Hindlimb muscle (tissue), 1 donor: ENCODE results near the gene RGS21. TPM values are rescaled to one million over a fixed set of nuclear protein-coding genes. Genes with fewer than 3 reads are reported as not detected.
A peak's percentile ranks its signal among the peaks of the same experiment; 100 is the strongest.
"Not testable (repeated sequence)": the region's sequence is repeated elsewhere in the genome, so short reads cannot be mapped to it uniquely, and the experiment has no call there.

ENCODE experiments used
- DNase-seq: peaks from one replicate; pipeline ENCODE4 v3.0.0-alpha.2; 2013
- polyA plus RNA-seq: library from polyadenylated mRNA; unstranded; fragments of 120-200 nt; gene quantifications from one replicate; pipeline ENCODE4 v1.2.1, GENCODE V29; 2013; ENCODE audit not compliant: insufficient read length

Gene RGS21, protein sequence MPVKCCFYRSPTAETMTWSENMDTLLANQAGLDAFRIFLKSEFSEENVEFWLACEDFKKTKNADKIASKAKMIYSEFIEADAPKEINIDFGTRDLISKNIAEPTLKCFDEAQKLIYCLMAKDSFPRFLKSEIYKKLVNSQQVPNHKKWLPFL
- polyA plus RNA-seq, result not detected

DNA sequence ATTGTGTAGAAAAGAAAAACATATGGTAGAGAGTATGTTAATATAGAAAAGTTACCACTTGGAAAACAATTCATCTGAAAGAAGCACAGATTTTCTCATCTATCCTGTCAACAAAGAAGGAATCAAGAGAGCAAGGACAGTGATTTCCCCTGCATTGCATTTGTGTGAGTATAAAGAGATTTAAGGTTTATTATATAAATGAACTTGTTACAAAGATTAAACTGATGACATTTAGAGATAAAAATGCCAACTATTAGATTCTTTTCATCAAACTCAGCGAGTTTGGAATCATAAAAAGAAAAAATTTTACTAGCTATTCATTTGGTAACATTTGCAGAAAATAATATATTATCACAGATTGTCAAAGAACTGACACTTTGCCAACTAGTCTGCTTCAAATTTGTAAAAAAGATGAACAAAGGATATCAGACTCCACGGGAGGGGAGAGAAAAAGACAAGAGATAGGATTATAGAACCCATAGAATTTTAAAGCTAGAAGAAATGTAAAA, at the start of gene RGS21:
TSS of gene RGS21 (plus strand) at position 51 of the 509 bp plus-strand sequence. CDS start 26,045 bp downstream, outside the sequence.
- DNase-seq, result no peak

- DNase-seq, result no peak
These were observed 48.2 kb upstream of the RGS21 start for GRCh38 chr1:192268468-192269052.

DNA sequence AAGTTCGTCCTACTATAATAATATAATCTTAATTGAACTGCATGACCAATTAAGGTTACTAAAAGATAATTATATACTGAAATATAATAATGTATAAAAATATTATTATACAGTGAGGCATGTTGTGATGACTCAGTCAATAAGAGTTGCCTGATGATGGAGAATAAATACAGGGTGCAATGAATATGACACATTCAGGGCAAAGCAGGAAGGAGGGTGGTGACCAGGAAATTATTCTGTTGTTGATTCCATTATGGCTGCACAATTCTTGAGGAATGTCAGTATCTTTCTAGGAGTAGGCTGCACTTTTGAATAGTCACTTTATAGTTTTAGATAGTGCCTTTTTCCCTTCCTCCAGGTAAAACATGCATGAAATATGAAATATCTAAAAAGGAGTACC, 46.4 kb upstream of the RGS21 start:
- DNase-seq, result no peak

DNA sequence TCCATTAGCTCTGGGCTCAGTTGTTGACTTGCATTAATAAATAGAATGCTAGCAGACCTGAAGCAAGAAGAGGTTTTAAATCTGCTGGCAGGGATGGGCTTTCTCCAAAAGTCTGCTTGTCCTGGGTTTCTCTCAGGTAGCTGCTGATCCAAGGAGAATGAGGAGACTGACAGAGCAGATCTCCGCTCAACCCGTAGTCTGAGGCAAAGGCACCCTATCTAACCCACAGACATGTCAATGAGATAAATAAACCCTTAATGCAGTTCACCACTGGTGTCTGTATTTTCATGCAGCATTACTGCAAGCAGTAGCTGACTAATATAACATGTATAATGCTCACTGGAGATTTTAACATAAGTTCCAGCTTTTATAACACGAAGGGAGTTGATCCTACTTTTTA, 44.1 kb upstream of the RGS21 start:
- no peak for DNase-seq

GRCh38 chr1:192274588-192274987, 42.2 kb upstream of the RGS21 start:
- no peak for DNase-seq

DNA sequence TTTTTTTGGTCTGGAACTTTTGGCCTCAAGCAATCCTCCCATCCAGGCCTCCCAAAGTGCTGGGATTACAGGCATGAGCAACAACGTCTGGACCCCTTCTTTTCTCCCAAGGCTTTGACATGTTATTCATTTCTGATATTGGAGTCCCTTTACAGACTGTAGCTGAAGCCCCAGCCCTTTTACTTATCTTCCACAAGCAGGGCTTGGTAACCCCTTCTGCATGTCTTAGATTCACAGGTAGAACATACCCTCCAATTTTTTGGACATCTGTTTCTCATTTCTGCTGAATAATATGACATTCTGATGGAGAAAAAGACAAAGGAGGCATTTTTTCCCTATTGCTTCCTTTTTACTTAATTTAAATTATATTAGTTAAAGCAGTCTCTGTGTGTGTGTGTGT, 39.2 kb upstream of the RGS21 start:
- no peak for DNase-seq

GRCh38 chr1:192284927-192285326, 31.9 kb upstream of the RGS21 start:
- no peak for DNase-seq

GRCh38 chr1:192303029-192303428, 13.8 kb upstream of the RGS21 start:
- DNase-seq, result no peak

DNA sequence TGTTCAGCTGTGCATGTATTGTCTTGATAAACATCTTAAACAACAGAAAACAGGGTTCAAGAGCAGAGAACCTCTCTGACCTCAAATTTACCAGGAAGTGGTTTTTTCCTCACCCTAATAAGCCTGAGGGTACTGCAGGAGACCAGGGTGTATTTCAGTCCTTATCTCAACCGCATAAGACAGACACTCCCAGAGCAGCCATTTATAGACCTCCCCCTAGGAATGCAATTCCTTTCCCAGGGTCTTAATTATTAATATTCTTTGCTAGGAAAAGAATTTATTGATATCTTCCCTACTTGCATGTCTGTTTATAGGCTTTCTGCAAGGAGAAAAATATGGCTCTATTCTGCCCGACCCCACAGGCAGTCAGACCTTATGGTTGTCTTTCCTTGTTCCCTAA, 8.5 kb upstream of the RGS21 start:
- not testable (repeated sequence) for DNase-seq

DNA sequence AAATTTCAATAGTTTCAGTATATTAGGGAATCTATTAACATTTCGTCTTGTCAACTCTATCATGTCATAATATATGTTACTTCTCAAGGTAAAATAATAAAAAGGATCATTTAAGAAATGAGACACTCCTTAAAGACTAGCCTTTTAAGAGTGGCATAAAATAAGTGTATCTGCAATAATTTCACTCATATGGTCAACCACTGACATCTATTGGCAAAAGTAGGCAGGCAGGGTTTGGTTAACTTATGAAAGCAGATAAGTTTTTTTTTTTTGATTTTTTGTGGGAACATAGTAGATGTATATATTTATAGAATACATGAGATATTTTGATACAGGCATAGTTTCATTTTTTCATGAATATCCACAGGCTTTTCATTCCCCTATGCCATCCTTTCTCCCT, 5.5 kb upstream of the RGS21 start:
- peak; percentile 18 for DNase-seq

DNA sequence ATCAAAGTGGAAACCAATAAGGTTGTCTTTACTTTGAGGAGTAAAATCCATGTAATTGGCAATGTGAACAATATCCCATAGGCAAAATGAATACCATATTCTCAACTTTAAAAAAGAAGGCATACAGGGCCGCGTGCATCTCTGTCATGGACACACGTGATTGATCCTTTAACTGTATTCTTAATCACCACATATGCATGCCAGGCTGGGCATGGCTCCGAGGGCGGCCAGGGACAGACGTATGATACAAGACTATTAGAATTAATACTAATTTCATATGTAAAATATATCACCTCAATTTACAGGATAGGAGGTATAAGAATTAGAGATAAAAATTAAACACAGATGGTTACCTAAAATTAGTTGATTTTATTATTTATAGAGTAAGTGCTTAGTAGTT, 11.2 kb downstream of the RGS21 start:
- no peak for DNase-seq

GRCh38 chr1:192342842-192343241, 26.1 kb downstream of the RGS21 start:
- no peak for DNase-seq

DNA sequence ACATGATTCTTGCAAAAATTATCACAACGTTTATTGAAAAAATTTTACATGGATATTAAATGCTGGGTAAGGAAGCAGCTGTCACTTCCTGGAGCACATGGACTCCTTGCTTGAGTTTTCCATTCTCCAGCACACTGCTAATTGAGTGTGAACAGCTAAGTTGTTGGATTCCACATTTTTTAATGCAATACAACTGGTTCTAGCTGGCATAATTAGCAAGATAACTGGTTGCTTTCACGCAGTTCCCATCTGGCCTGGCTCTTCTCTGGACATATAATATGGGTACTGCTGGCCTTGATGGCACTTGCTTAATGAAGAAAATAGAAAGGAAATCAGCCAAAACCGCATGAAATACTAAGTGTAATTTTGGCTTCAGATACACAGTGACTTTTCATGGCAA, 26.6 kb downstream of the RGS21 start:
- DNase-seq, result peak; percentile 11

DNA sequence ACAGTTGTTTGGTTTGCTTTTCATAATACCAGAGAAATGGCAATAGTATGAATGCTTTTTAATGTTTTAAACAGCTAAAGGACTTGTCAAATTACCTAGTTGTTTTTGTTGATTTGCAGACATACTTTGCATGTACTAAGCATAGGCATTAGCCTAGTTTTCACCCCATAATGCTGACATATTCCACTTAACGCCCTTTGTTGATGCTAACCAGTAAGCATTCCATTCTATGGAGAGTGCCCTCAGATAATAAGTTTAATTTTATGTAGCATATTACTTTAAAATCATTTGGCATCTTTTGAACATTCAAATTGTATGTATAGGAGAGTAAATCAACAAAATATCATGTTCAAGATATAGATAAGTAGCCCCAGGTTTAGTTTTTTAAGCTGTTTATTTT, 32.5 kb downstream of the RGS21 start:
- no peak for DNase-seq

DNA sequence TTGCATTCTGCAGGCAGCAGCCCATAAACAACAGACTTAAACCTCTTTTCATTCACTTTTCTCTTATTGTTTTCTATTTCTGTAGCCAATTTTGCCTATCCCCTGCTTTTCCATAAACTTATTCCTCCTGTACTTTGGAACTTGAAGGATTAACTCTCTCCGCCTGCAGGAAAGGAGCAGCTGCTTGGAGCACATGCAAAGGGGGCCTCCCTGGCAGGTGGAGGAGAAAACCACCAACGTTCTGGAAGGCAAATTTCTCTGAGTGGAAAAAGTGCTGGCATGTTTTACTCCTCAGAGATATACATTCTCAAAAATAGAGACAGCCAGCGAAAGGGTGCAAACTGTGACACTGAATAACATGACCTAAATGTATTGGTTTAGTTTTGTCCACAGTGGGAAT, 33.6 kb downstream of the RGS21 start:
- no peak for DNase-seq

GRCh38 chr1:192351550-192351949, 34.8 kb downstream of the RGS21 start:
- no peak for DNase-seq

- DNase-seq, result no peak
These were observed 41.1 kb downstream of the RGS21 start for GRCh38 chr1:192357924-192358323.

DNA sequence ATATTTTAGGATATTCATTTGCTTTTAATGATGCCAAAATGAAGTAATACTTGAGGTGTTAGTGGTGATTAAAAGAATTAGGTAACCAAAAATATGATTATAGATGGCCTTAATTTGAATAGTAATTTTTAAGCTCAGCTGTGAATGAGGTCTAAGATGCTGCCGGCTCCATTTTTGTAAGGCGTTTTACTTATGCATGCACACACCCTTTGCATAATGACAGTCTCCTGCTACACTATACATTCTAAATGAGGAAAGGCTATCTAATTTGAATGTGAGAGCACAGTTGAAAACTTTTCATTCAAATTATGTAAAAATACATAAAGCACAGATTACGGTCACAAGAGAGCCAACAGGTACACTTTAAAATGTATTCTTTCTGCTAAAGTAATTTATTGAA, 41.6 kb downstream of the RGS21 start:
- DNase-seq, result no peak

DNA sequence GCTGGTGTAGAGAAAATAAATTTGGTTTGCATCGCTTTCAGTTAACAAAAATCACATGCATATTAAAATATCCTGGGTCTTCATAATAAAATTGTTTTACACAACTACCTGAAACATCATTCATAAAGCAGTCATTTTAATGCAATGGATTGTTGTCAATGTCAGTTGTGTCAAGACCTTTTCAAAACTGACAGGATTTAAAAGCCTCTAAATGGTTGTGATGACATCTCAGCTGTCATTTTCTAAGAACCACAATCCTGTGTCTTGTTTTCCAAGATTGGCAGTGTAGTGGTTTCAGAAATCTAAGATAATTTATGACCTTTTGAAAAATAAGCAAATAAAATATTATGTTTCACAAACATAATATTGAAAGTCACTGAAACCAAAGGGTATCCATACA, 42.0 kb downstream of the RGS21 start:
- DNase-seq, result no peak

DNA sequence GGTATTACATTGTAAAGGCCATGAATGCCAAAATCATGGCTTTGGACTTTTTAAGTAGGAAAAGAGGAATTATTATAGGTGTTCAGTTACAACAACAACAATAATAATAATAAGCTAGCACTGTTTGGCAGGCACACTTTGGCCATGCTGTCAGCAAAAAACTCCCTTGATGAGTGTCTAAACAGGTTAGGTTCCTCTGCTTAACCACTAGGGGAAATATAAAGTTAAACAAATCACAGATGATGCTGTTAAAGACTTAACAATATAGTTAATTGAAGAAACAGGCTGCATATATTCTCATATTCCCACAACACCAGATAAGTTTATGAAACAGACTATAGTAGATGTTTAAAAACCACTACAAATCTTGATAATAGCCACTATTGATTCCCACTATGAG, 46.4 kb downstream of the RGS21 start:
- DNase-seq, result no peak

GRCh38 chr1:192367436-192367835, 50.6 kb downstream of the RGS21 start:
- DNase-seq, result no peak

DNA sequence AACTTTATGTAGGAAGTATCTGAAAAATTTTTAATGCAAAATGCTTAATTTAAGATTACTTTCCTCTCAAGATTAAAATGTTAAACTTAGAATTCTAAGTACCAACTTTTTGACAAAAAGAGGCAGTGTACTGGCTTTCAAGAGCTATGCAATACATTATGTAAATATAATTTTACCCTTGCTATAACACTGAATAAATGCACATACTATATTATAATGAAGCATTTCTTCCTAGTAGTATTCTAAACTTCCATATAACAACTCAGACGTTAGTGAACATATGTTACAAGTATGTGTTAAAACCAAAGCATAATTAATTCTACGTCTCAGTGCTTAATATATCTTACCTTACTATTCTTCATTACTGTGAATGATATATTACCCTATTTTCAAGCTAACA, 58.5 kb downstream of the RGS21 start:
- DNase-seq, result no peak

- DNase-seq, result no peak
These were observed 59.6 kb downstream of the RGS21 start for GRCh38 chr1:192376374-192376773.

DNA sequence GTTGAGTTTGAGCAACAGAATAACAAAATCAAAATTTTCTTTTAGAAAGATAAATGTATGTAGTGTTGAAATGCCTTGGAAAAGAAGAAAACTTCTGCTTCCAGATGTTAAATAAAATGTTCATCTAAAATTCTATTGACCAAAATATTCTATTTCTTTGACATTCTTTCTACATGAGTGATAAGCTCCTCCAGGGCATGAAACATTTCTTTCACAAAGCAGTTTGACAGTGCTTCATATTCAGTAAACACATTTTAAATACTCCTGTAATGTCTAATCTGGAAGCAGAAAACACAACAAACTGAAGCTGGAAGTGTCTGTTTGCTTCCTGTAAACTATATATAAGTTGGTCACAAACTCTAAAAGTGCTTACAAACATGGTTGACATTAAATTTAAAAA, 61.5 kb downstream of the RGS21 start:
- no peak for DNase-seq

- no peak for DNase-seq
These were observed 62.1 kb downstream of the RGS21 start for GRCh38 chr1:192378878-192379277.
